HG03280 (cell line): ENCODE results near the gene B4GALNT4.
"Not testable (repeated sequence)": the region's sequence is repeated elsewhere in the genome, so short reads cannot be mapped to it uniquely, and the experiment has no call there.

Experiments
- ATAC-seq: cut with Tn5 transposase; IDR thresholded peaks from one replicate; pipeline ENCODE4 v1.9.1; 2021; ENCODE audit warnings: mild to moderate bottlenecking, moderate library complexity; ENCODE audit not compliant: unreplicated experiment

B4GALNT4 gene

GRCh38 chr11:369336-370018, at the start of gene B4GALNT4:
Gene B4GALNT4, plus strand, starts transcription at chr11:369499. Its CDS starts 305 bp downstream, at chr11:369804.
- no peak for ATAC-seq

- not testable (repeated sequence) for ATAC-seq
Measured at GRCh38 chr11:319888-320273, 49.4 kb upstream of the B4GALNT4 start.

- no peak for ATAC-seq
Measured at GRCh38 chr11:324156-324555, 45.1 kb upstream of the B4GALNT4 start.

- not testable (repeated sequence) for ATAC-seq
Measured at GRCh38 chr11:324593-325517, 44.4 kb upstream of the B4GALNT4 start.

GRCh38 chr11:325796-326591, 43.3 kb upstream of the B4GALNT4 start:
- ATAC-seq, result no peak

GRCh38 chr11:326592-326841, 42.8 kb upstream of the B4GALNT4 start:
- ATAC-seq, result no peak

- no peak for ATAC-seq
Measured at GRCh38 chr11:326842-327580, 42.3 kb upstream of the B4GALNT4 start.

GRCh38 chr11:327581-327923, 41.7 kb upstream of the B4GALNT4 start:
- no peak for ATAC-seq

GRCh38 chr11:328012-328411, 41.3 kb upstream of the B4GALNT4 start:
- no peak for ATAC-seq

- not testable (repeated sequence) for ATAC-seq
Measured at GRCh38 chr11:328516-329100, 40.7 kb upstream of the B4GALNT4 start.

- ATAC-seq, result no peak
Measured at GRCh38 chr11:329886-330253, 39.4 kb upstream of the B4GALNT4 start.

- ATAC-seq, result no peak
Measured at GRCh38 chr11:330307-330693, 39.0 kb upstream of the B4GALNT4 start.

GRCh38 chr11:330694-331357, 38.5 kb upstream of the B4GALNT4 start:
- no peak for ATAC-seq

- no peak for ATAC-seq
Measured at GRCh38 chr11:331358-332060, 37.8 kb upstream of the B4GALNT4 start.

GRCh38 chr11:332651-333480, 36.4 kb upstream of the B4GALNT4 start:
- ATAC-seq, result no peak

GRCh38 chr11:333616-334263, 35.6 kb upstream of the B4GALNT4 start:
- not testable (repeated sequence) for ATAC-seq

- no peak for ATAC-seq
Measured at GRCh38 chr11:334264-334994, 34.9 kb upstream of the B4GALNT4 start.
